ENCODE measurements around the gene SORBS1.

The SORBS1 gene

GRCh38 chr10:95540514-95541052 is 20.6 kb downstream of the SORBS1 start:
- Histone ChIP-seq H3K9me3 (ENCODE audit: control insufficient read depth, insufficient read depth, low read length) (no peaks in the 10 kb centered on the region), H3K4me1 (ENCODE audit: control insufficient read depth, insufficient read depth, low read length) (peaks cover 7% of the 10 kb centered on the region; the same call in 1 of the 2 replicates), H3K27ac (ENCODE audit: low read length) (no peak overlapping the region), H3K27me3 (ENCODE audit: control insufficient read depth, insufficient read depth, low read length) (no peaks in the 10 kb centered on the region), H3K36me3 (ENCODE audit: control insufficient read depth, insufficient read depth, low read length) (no peaks in the 10 kb centered on the region), H3K4me3 (ENCODE audit: low read length) (no peak overlapping the region)
- DNase-seq (ENCODE audit: low read depth, low spot score) = no peak
- no CpG with 5 or more reads among the region's 2 CpGs for WGBS (ENCODE audit: insufficient coverage, insufficient read length)

GRCh38 chr10:95539560-95540284 is 21.4 kb downstream of the SORBS1 start:
- Histone ChIP-seq H3K9me3 (ENCODE audit: control insufficient read depth, insufficient read depth, low read length) (no peaks in the 10 kb centered on the region), H3K27me3 (ENCODE audit: control insufficient read depth, insufficient read depth, low read length) (no peaks in the 10 kb centered on the region), H3K4me1 (ENCODE audit: control insufficient read depth, insufficient read depth, low read length) (peaks cover 6% of the 10 kb centered on the region; the same call in 1 of the 2 replicates), H3K36me3 (ENCODE audit: control insufficient read depth, insufficient read depth, low read length) (no peaks in the 10 kb centered on the region), H3K4me3 (ENCODE audit: low read length) (no peak overlapping the region), H3K27ac (ENCODE audit: low read length) (no peak overlapping the region)
- no peak for DNase-seq (ENCODE audit: low read depth, low spot score)
- WGBS (ENCODE audit: insufficient coverage, insufficient read length) = no CpG with 5 or more reads among the region's 7 CpGs

- Histone ChIP-seq H3K36me3 (ENCODE audit: control insufficient read depth, insufficient read depth, low read length) (no peaks in the 10 kb centered on the region), H3K9me3 (ENCODE audit: control insufficient read depth, insufficient read depth, low read length) (no peaks in the 10 kb centered on the region), H3K4me1 (ENCODE audit: control insufficient read depth, insufficient read depth, low read length) (peaks cover 8% of the 10 kb centered on the region; the same call in 1 of the 2 replicates), H3K4me3 (ENCODE audit: low read length) (no peak overlapping the region), H3K27me3 (ENCODE audit: control insufficient read depth, insufficient read depth, low read length) (no peaks in the 10 kb centered on the region), H3K27ac (ENCODE audit: low read length) (no peak overlapping the region)
- WGBS (ENCODE audit: insufficient coverage, insufficient read length) = no CpG with 5 or more reads among the region's 5 CpGs
- no peak for DNase-seq (ENCODE audit: low read depth, low spot score)
These were observed 22.8 kb downstream of the SORBS1 start for GRCh38 chr10:95538412-95538811.

GRCh38 chr10:95537542-95537927 is 23.6 kb downstream of the SORBS1 start:
- no peaks in the 10 kb centered on the region for H3K9me3 ChIP-seq (ENCODE audit: control insufficient read depth, insufficient read depth, low read length)
- DNase-seq (ENCODE audit: low read depth, low spot score) = no peak
- peaks cover 5% of the 10 kb centered on the region; the same call in 1 of the 2 replicates for H3K4me1 ChIP-seq (ENCODE audit: control insufficient read depth, insufficient read depth, low read length)
- WGBS (ENCODE audit: insufficient coverage, insufficient read length) = no CpG with 5 or more reads among the region's 4 CpGs
- no peaks in the 10 kb centered on the region for H3K36me3 ChIP-seq (ENCODE audit: control insufficient read depth, insufficient read depth, low read length)
- H3K27me3 ChIP-seq (ENCODE audit: control insufficient read depth, insufficient read depth, low read length) = no peaks in the 10 kb centered on the region
- H3K27ac ChIP-seq (ENCODE audit: low read length) = no peak overlapping the region
- H3K4me3 ChIP-seq (ENCODE audit: low read length) = no peak overlapping the region

- peaks cover 7% of the 10 kb centered on the region; the same call in 1 of the 2 replicates for H3K4me1 ChIP-seq (ENCODE audit: control insufficient read depth, insufficient read depth, low read length)
- DNase-seq (ENCODE audit: low read depth, low spot score) = no peak
- no peak overlapping the region for H3K27ac ChIP-seq (ENCODE audit: low read length)
- H3K27me3 ChIP-seq (ENCODE audit: control insufficient read depth, insufficient read depth, low read length) = no peaks in the 10 kb centered on the region
- whole genome bisulfite sequencing (ENCODE audit: insufficient coverage, insufficient read length) = no CpG with 5 or more reads among the region's 8 CpGs
- H3K4me3 ChIP-seq (ENCODE audit: low read length) = no peak overlapping the region
- H3K36me3 ChIP-seq (ENCODE audit: control insufficient read depth, insufficient read depth, low read length) = no peaks in the 10 kb centered on the region
- H3K9me3 ChIP-seq (ENCODE audit: control insufficient read depth, insufficient read depth, low read length) = no peaks in the 10 kb centered on the region
These were observed 24.2 kb downstream of the SORBS1 start for GRCh38 chr10:95536894-95537541.

- DNase-seq (ENCODE audit: low read depth, low spot score) = no peak
- Histone ChIP-seq H3K36me3 (ENCODE audit: control insufficient read depth, insufficient read depth, low read length) (no peaks in the 10 kb centered on the region), H3K4me1 (ENCODE audit: control insufficient read depth, insufficient read depth, low read length) (peaks cover 7% of the 10 kb centered on the region; the same call in 1 of the 2 replicates), H3K27ac (ENCODE audit: low read length) (no peak overlapping the region), H3K27me3 (ENCODE audit: control insufficient read depth, insufficient read depth, low read length) (no peaks in the 10 kb centered on the region), H3K9me3 (ENCODE audit: control insufficient read depth, insufficient read depth, low read length) (no peaks in the 10 kb centered on the region), H3K4me3 (ENCODE audit: low read length) (no peak overlapping the region)
- no CpG with 5 or more reads among the region's 8 CpGs for WGBS (ENCODE audit: insufficient coverage, insufficient read length)
These were observed 25.2 kb downstream of the SORBS1 start for GRCh38 chr10:95536017-95536416.

- no peaks in the 10 kb centered on the region for H3K9me3 ChIP-seq (ENCODE audit: control insufficient read depth, insufficient read depth, low read length)
- H3K27me3 ChIP-seq (ENCODE audit: control insufficient read depth, insufficient read depth, low read length) = no peaks in the 10 kb centered on the region
- no peaks in the 10 kb centered on the region for H3K36me3 ChIP-seq (ENCODE audit: control insufficient read depth, insufficient read depth, low read length)
- WGBS (ENCODE audit: insufficient coverage, insufficient read length) = no CpG with 5 or more reads among the region's 2 CpGs
- peaks cover 3% of the 10 kb centered on the region; the same call in 1 of the 2 replicates for H3K4me1 ChIP-seq (ENCODE audit: control insufficient read depth, insufficient read depth, low read length)
- DNase-seq (ENCODE audit: low read depth, low spot score) = no peak
- H3K4me3 ChIP-seq (ENCODE audit: low read length) = no peak overlapping the region
- no peak overlapping the region for H3K27ac ChIP-seq (ENCODE audit: low read length)
These were observed 25.6 kb downstream of the SORBS1 start for GRCh38 chr10:95535526-95535925.

GRCh38 chr10:95533590-95533989 is 27.6 kb downstream of the SORBS1 start:
- no peaks in the 10 kb centered on the region for H3K9me3 ChIP-seq (ENCODE audit: control insufficient read depth, insufficient read depth, low read length)
- H3K27me3 ChIP-seq (ENCODE audit: control insufficient read depth, insufficient read depth, low read length) = no peaks in the 10 kb centered on the region
- H3K4me3 ChIP-seq (ENCODE audit: low read length) = no peak overlapping the region; the same call in 1 of the 2 replicates
- no CpG with 5 or more reads among the region's 6 CpGs for WGBS (ENCODE audit: insufficient coverage, insufficient read length)
- DNase-seq (ENCODE audit: low read depth, low spot score) = no peak
- H3K27ac ChIP-seq (ENCODE audit: low read length) = no peak overlapping the region
- H3K4me1 ChIP-seq (ENCODE audit: control insufficient read depth, insufficient read depth, low read length) = peaks cover 3% of the 10 kb centered on the region; the same call in 1 of the 2 replicates
- no peaks in the 10 kb centered on the region for H3K36me3 ChIP-seq (ENCODE audit: control insufficient read depth, insufficient read depth, low read length)

GRCh38 chr10:95532536-95532935 is 28.6 kb downstream of the SORBS1 start:
- Histone ChIP-seq H3K4me1 (ENCODE audit: control insufficient read depth, insufficient read depth, low read length) (peaks cover 3% of the 10 kb centered on the region; the same call in 1 of the 2 replicates), H3K9me3 (ENCODE audit: control insufficient read depth, insufficient read depth, low read length) (no peaks in the 10 kb centered on the region), H3K36me3 (ENCODE audit: control insufficient read depth, insufficient read depth, low read length) (no peaks in the 10 kb centered on the region), H3K27ac (ENCODE audit: low read length) (no peak overlapping the region), H3K4me3 (ENCODE audit: low read length) (no peak overlapping the region), H3K27me3 (ENCODE audit: control insufficient read depth, insufficient read depth, low read length) (no peaks in the 10 kb centered on the region)
- no CpG with 5 or more reads among the region's 2 CpGs for WGBS (ENCODE audit: insufficient coverage, insufficient read length)
- DNase-seq (ENCODE audit: low read depth, low spot score) = no peak

GRCh38 chr10:95531994-95532399 is 29.2 kb downstream of the SORBS1 start:
- no peaks in the 10 kb centered on the region for H3K9me3 ChIP-seq (ENCODE audit: control insufficient read depth, insufficient read depth, low read length)
- no peak for DNase-seq (ENCODE audit: low read depth, low spot score)
- H3K36me3 ChIP-seq (ENCODE audit: control insufficient read depth, insufficient read depth, low read length) = no peaks in the 10 kb centered on the region
- no peak overlapping the region for H3K27ac ChIP-seq (ENCODE audit: low read length)
- no peak overlapping the region for H3K4me3 ChIP-seq (ENCODE audit: low read length)
- H3K4me1 ChIP-seq (ENCODE audit: control insufficient read depth, insufficient read depth, low read length) = peaks cover 3% of the 10 kb centered on the region; the same call in 1 of the 2 replicates
- WGBS (ENCODE audit: insufficient coverage, insufficient read length) = no CpG with 5 or more reads among the region's 2 CpGs
- no peaks in the 10 kb centered on the region for H3K27me3 ChIP-seq (ENCODE audit: control insufficient read depth, insufficient read depth, low read length)
